HEK293 (cell line): ENCODE measurements around the gene CRYBA2.

Source experiments
- BCL11B ChIP-seq: fragments of 450-650 bp; formaldehyde crosslinking; IDR thresholded peaks from 2 replicates; pipeline ENCODE4 v1.5.1; 2016; ENCODE audit warnings: low read depth, missing biosample characterization, missing genetic modification characterization
- IKZF3 ChIP-seq: fragments of 450-650 bp; IDR thresholded peaks from 2 replicates; pipeline ENCODE4 v1.5.0; 2018; ENCODE audit warnings: missing biosample characterization, mild to moderate bottlenecking, missing genetic modification characterization, moderate library complexity
- MYNN ChIP-seq: fragments of 450-650 bp; formaldehyde crosslinking; IDR thresholded peaks from 2 replicates; pipeline ENCODE4 v1.5.1; 2016; ENCODE audit warnings: missing biosample characterization, missing genetic modification characterization, borderline replicate concordance
- SP2 ChIP-seq: fragments of 450-650 bp; formaldehyde crosslinking; IDR thresholded peaks from 2 replicates; pipeline ENCODE4 v1.5.1; 2016; ENCODE audit warnings: missing biosample characterization, missing genetic modification characterization
- ZBTB1 ChIP-seq: fragments of 450-650 bp; formaldehyde crosslinking; IDR thresholded peaks from 2 replicates; pipeline ENCODE4 v1.5.1; 2016; ENCODE audit warnings: missing biosample characterization, missing genetic modification characterization
- ZBTB17 ChIP-seq: fragments of 450-650 bp; formaldehyde crosslinking; IDR thresholded peaks from 2 replicates; pipeline ENCODE4 v1.5.1; 2016; ENCODE audit warnings: missing biosample characterization, missing genetic modification characterization
- ZFP37 ChIP-seq: fragments of 450-650 bp; formaldehyde crosslinking; IDR thresholded peaks from 2 replicates; pipeline ENCODE4 v1.5.1; 2016; ENCODE audit warnings: missing biosample characterization, missing genetic modification characterization
- ZNF140 ChIP-seq: fragments of 450-650 bp; formaldehyde crosslinking; IDR thresholded peaks from 2 replicates; pipeline ENCODE4 v1.5.1; 2016; ENCODE audit warnings: missing biosample characterization, missing genetic modification characterization
- ZNF16 ChIP-seq: fragments of 450-650 bp; formaldehyde crosslinking; IDR thresholded peaks from 2 replicates; pipeline ENCODE4 v1.5.1; 2016; ENCODE audit warnings: low read depth, missing biosample characterization, missing genetic modification characterization
- TF ChIP-seq, protein P1 (sequence below): fragments of 450-650 bp; formaldehyde crosslinking; IDR thresholded peaks from 2 replicates; pipeline ENCODE4 v1.5.1; 2016; ENCODE audit warnings: missing biosample characterization, missing genetic modification characterization
- TF ChIP-seq, protein P2 (sequence below): fragments of 450-650 bp; IDR thresholded peaks from 2 replicates; pipeline ENCODE4 v1.5.1; 2018; ENCODE audit warnings: missing biosample characterization, missing genetic modification characterization

DNA sequence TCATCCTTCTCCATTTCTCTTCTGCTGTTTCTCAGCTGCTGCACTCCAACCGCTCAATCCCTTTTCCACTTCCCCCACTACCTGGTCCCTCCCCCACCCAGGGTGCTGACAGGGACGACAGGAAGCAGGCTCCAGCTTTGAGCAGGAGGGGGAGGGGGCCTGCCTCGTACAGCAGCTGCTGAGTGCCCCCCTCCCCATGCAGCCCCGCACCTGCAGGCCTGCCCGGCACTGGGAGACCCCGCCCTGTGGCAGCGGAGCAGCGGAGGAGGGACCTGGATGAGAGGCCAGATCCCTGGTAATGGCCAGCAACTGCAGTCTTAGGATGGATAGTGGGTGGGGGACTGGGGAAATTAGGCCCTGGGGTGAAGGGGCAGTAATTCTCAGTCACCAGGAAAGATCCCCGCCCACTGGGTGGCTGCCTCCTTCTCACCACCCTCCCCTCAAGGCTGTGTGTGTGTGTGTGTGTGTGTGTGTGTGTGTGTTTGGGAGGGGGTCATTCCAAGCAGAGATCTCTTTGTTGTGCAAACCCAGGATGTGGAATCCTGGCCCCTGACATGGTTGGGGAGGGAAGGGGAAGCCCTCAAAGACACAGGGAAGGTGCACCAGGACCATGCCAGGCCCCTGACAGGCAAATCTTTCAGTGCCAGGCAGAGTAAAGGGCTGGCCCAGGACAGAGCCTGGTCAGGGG, 6.8 kb upstream of the CRYBA2 start:
- TF ChIP-seq ZNF140 (tag by site-specific recombination), result no peak
- no peak for TF ChIP-seq MYNN
- TF ChIP-seq, protein P1, sequence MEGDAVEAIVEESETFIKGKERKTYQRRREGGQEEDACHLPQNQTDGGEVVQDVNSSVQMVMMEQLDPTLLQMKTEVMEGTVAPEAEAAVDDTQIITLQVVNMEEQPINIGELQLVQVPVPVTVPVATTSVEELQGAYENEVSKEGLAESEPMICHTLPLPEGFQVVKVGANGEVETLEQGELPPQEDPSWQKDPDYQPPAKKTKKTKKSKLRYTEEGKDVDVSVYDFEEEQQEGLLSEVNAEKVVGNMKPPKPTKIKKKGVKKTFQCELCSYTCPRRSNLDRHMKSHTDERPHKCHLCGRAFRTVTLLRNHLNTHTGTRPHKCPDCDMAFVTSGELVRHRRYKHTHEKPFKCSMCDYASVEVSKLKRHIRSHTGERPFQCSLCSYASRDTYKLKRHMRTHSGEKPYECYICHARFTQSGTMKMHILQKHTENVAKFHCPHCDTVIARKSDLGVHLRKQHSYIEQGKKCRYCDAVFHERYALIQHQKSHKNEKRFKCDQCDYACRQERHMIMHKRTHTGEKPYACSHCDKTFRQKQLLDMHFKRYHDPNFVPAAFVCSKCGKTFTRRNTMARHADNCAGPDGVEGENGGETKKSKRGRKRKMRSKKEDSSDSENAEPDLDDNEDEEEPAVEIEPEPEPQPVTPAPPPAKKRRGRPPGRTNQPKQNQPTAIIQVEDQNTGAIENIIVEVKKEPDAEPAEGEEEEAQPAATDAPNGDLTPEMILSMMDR (tag by site-specific recombination), result no peak
- no peak for TF ChIP-seq ZFP37
- TF ChIP-seq ZBTB17 (tag by site-specific recombination), result no peak
- TF ChIP-seq ZBTB1, result no peak
- no peak for TF ChIP-seq IKZF3 (tag by site-specific recombination)
- TF ChIP-seq ZNF16 (tag by site-specific recombination), result no peak
- TF ChIP-seq, protein P2, sequence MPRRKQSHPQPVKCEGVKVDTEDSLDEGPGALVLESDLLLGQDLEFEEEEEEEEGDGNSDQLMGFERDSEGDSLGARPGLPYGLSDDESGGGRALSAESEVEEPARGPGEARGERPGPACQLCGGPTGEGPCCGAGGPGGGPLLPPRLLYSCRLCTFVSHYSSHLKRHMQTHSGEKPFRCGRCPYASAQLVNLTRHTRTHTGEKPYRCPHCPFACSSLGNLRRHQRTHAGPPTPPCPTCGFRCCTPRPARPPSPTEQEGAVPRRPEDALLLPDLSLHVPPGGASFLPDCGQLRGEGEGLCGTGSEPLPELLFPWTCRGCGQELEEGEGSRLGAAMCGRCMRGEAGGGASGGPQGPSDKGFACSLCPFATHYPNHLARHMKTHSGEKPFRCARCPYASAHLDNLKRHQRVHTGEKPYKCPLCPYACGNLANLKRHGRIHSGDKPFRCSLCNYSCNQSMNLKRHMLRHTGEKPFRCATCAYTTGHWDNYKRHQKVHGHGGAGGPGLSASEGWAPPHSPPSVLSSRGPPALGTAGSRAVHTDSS, result no peak
- no peak for TF ChIP-seq SP2 (tag by site-specific recombination)
- no peak for TF ChIP-seq BCL11B (tag by site-specific recombination)
